IgD-negative memory B cell (primary cell): ENCODE results near the gene GJD2. TPM values are rescaled to one million over a fixed set of nuclear protein-coding genes. Genes with fewer than 3 reads are reported as not detected.

Source experiments
- H3K27ac Mint-ChIP-seq, 3 donors: one replicate each; pipeline ENCODE4 v1.8.0; 2020 to 2022; ENCODE audit warnings: mild to moderate bottlenecking in 3 of 3, mixed read lengths in 3 of 3, moderate library complexity in 1 of 3
- H3K27me3 Mint-ChIP-seq: one replicate; pipeline ENCODE4 v1.8.0; 2021; ENCODE audit warnings: mixed read lengths
- H3K36me3 Mint-ChIP-seq: one replicate; pipeline ENCODE4 v1.8.0; 2020; ENCODE audit warnings: mild to moderate bottlenecking, mixed read lengths
- H3K4me1 Mint-ChIP-seq, 3 donors: one replicate each; pipeline ENCODE4 v1.8.0; 2020 to 2022; ENCODE audit warnings: mixed read lengths in 3 of 3, mild to moderate bottlenecking in 1 of 3
- H3K4me3 Mint-ChIP-seq, 4 donors: one replicate each; pipeline ENCODE4 v1.8.0; 2020 to 2022; ENCODE audit warnings: mild to moderate bottlenecking in 4 of 4, mixed read lengths in 4 of 4, moderate library complexity in 3 of 4
- H3K9me3 Mint-ChIP-seq, 3 donors: one replicate each; pipeline ENCODE4 v1.8.0; 2020 to 2021; ENCODE audit warnings: mixed read lengths in 3 of 3, mild to moderate bottlenecking in 1 of 3
- polyA plus RNA-seq: library from polyadenylated mRNA; unstranded; fragments of 300-500 nt; fragmentation: Illumina TruSeq; gene quantifications from one replicate; pipeline ENCODE4 v1.2.3, GENCODE V29; 2021

GJD2 gene
- polyA plus RNA-seq, 1 donor from 2014 or later: not detected

- Mint-ChIP-seq H3K9me3 (peaks cover 0 to 2% (median 0%) of the 10 kb centered on the region in 3 donors), H3K4me3 (no peak overlapping the region), H3K36me3 (no peaks in the 10 kb centered on the region), H3K4me1 (no peaks in the 10 kb centered on the region), H3K27me3 (peaks cover 3% of the 10 kb centered on the region), H3K27ac (no peak overlapping the region)
Observed at GRCh38 chr15:34786206-34786605, 31.4 kb upstream of the GJD2 start.

DNA sequence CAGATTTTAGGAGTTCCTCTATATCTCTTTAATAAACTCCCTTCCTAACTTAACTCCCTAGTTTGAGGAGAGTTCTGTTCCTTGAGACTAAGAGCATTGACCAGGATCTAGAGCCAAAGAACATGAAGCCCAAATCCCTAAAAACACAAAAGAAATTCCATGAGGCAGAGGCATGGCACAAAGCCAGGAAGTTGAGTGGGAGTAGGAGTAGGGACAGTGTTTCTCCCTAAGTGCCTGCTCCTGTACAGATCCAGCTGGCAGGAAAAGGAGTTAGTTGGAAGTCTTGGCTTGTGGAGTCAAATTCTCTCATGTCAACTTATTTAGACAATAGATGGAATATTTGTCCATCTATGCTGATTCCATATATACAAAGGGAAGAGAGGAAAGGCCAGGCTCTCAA lies 29.2 kb upstream of the GJD2 start:
- Mint-ChIP-seq H3K4me3 (no peak overlapping the region), H3K9me3 (peaks cover 0 to 13% (median 4%) of the 10 kb centered on the region in 3 donors), H3K27me3 (peaks cover 3% of the 10 kb centered on the region)

DNA sequence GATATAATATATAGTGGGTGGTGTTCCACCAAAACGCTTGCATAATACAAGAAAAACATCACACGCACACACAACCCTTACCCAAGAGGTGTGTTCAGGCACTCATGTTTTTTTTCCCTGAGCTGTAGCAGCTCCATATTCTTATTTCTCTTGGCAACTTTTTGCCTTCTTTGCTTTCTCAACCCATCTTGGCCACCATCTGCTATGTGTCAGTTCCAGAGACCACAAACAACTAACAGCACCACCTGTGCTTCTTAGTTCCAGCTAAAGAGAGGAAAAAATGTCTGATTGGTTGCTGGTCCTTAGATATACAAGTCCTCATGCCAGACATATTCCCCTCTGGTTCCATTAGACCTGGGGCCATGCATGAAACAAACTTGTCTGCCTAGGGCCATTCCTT lies 28.6 kb upstream of the GJD2 start:
- Mint-ChIP-seq H3K27ac (no peak overlapping the region), H3K27me3 (peaks cover 3% of the 10 kb centered on the region), H3K4me3 (no peak overlapping the region), H3K36me3 (no peaks in the 10 kb centered on the region), H3K4me1 (no peaks in the 10 kb centered on the region), H3K9me3 (peaks cover 0 to 13% (median 4%) of the 10 kb centered on the region in 3 donors)

More for the DNA sequence above, 29.2 kb upstream of the GJD2 start:
- Mint-ChIP-seq H3K4me1 (no peaks in the 10 kb centered on the region), H3K27ac (no peak overlapping the region), H3K36me3 (no peaks in the 10 kb centered on the region)

GRCh38 chr15:34782901-34783300 lies 28.1 kb upstream of the GJD2 start:
- Mint-ChIP-seq H3K4me3 (no peak overlapping the region), H3K9me3 (peaks cover 0 to 13% (median 4%) of the 10 kb centered on the region in 3 donors), H3K4me1 (no peaks in the 10 kb centered on the region), H3K36me3 (no peaks in the 10 kb centered on the region), H3K27me3 (peaks cover 3% of the 10 kb centered on the region), H3K27ac (no peak overlapping the region)

DNA sequence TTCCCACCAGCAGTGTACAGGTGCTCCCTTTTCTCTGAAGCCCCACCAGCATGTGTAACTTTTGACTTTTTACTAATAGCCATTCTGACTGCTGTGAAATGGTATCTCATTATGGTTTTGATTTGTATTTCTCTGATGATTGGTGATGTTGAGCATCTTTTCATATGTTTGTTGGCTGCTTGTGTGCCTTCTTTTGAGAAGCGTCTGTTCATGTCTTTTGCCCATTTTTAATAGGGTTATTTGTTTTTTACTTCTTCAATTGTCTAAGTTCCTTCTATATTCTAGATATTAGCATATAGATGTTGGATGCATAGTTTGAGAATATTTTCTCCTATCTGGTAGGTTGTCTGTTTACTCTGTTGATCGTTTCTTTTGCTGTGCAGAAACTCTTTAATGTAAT lies 25.9 kb upstream of the GJD2 start:
- Mint-ChIP-seq H3K9me3 (peaks cover 0 to 13% (median 4%) of the 10 kb centered on the region in 3 donors), H3K27ac (no peak overlapping the region), H3K36me3 (no peaks in the 10 kb centered on the region), H3K4me3 (no peak overlapping the region), H3K4me1 (no peaks in the 10 kb centered on the region), H3K27me3 (peaks cover 3% of the 10 kb centered on the region)

GRCh38 chr15:34776606-34777105 lies 21.9 kb upstream of the GJD2 start:
- no peaks in the 10 kb centered on the region for H3K36me3 Mint-ChIP-seq
- H3K27me3 Mint-ChIP-seq: peaks cover 10% of the 10 kb centered on the region
- H3K4me3 Mint-ChIP-seq: no peak overlapping the region
- H3K27ac Mint-ChIP-seq: no peak overlapping the region
- H3K9me3 Mint-ChIP-seq: peaks cover 0 to 13% (median 4%) of the 10 kb centered on the region in 3 donors
- no peaks in the 10 kb centered on the region for H3K4me1 Mint-ChIP-seq

GRCh38 chr15:34773917-34774316 lies 19.1 kb upstream of the GJD2 start:
- Mint-ChIP-seq H3K9me3 (no peaks in the 10 kb centered on the region), H3K4me1 (peaks cover 0 to 2% (median 0%) of the 10 kb centered on the region in 3 donors), H3K4me3 (no peak overlapping the region), H3K27me3 (peaks cover 10% of the 10 kb centered on the region), H3K27ac (no peak overlapping the region), H3K36me3 (no peaks in the 10 kb centered on the region)

DNA sequence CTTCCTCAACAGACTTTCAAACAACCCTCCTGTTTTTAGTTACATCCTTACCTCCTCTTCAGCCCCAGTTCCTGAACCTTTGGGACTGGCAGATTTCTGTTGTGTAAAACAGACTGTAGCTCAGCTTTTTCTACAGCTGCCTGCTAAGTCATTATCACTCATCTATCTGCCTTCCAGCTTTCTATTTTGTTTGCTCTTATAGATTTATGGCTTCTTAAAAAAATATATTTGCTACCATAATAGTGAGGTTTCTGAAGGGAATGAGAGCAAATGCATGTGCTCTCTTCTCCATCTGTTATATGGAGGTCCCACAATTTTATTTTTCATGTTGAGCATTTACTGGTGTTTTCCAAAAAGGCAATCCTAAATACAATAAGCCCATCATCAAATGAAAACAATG lies 18.2 kb upstream of the GJD2 start:
- Mint-ChIP-seq H3K27ac (no peak overlapping the region), H3K9me3 (no peaks in the 10 kb centered on the region), H3K4me1 (peaks cover 0 to 2% (median 0%) of the 10 kb centered on the region in 3 donors), H3K27me3 (peaks cover 10% of the 10 kb centered on the region), H3K36me3 (no peaks in the 10 kb centered on the region), H3K4me3 (no peak overlapping the region)

DNA sequence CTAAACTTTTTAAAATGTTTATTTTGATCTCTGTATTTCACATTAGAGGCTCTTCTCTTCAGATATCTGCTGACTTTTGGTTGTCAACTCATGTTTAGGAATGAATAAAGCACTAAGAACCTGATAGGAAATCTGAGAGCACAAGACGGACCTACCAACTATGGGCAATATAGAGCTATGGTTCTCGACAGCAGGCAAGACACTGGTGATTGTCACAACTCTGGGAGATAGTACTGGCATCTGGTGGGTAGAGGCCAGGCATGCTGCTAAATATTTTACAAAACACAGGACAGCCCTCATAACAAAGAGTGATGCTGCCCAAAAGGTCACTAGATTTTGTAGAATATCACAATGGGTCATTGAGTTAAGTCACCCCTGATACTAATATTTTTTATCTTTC lies 17.5 kb upstream of the GJD2 start:
- Mint-ChIP-seq H3K9me3 (no peaks in the 10 kb centered on the region), H3K27me3 (peaks cover 10% of the 10 kb centered on the region), H3K4me3 (no peak overlapping the region), H3K27ac (no peak overlapping the region), H3K36me3 (no peaks in the 10 kb centered on the region), H3K4me1 (peaks cover 0 to 2% (median 0%) of the 10 kb centered on the region in 3 donors)

DNA sequence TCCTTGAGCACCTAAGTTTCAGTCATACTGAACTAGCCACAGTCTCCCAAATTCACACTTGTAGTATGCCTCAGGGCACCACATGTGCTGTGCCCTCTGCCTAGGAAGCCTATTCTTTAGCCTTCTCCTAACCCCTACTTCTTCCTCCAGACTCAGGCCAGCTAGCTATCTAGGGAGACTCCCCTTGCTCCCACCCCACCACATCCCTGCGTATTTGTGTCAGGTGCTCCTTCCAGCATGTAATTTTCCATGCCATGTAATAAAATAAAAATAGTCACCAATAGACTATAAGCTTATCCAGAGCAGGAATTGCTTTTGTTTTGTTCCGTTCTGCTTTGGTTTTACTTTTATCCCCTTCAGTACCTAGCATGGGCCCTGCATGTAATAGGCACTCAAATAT lies 14.9 kb upstream of the GJD2 start:
- Mint-ChIP-seq H3K36me3 (peaks cover 2% of the 10 kb centered on the region), H3K4me3 (no peak overlapping the region), H3K4me1 (peaks cover 0 to 2% (median 0%) of the 10 kb centered on the region in 3 donors), H3K9me3 (no peaks in the 10 kb centered on the region), H3K27me3 (peaks cover 6% of the 10 kb centered on the region), H3K27ac (no peak overlapping the region)

- Mint-ChIP-seq H3K27me3 (peaks cover 4% of the 10 kb centered on the region), H3K9me3 (no peaks in the 10 kb centered on the region), H3K27ac (no peak overlapping the region), H3K4me1 (peaks cover 0 to 2% (median 0%) of the 10 kb centered on the region in 3 donors), H3K4me3 (no peak overlapping the region), H3K36me3 (peaks cover 2% of the 10 kb centered on the region)
Observed at GRCh38 chr15:34768530-34768929, 13.7 kb upstream of the GJD2 start.

GRCh38 chr15:34765741-34766140 lies 10.9 kb upstream of the GJD2 start:
- Mint-ChIP-seq H3K4me1 (peaks cover 0 to 2% (median 0%) of the 10 kb centered on the region in 3 donors), H3K4me3 (no peak overlapping the region), H3K27me3 (no peaks in the 10 kb centered on the region), H3K27ac (no peak overlapping the region), H3K36me3 (peaks cover 2% of the 10 kb centered on the region), H3K9me3 (no peaks in the 10 kb centered on the region)

GRCh38 chr15:34760909-34761308 lies 6.1 kb upstream of the GJD2 start:
- Mint-ChIP-seq H3K4me3 (no peak overlapping the region), H3K27ac (no peak overlapping the region), H3K9me3 (no peaks in the 10 kb centered on the region), H3K27me3 (peaks cover 13% of the 10 kb centered on the region), H3K36me3 (no peaks in the 10 kb centered on the region), H3K4me1 (no peaks in the 10 kb centered on the region)

- peaks cover 0 to 3% (median 0%) of the 10 kb centered on the region in 3 donors for H3K4me1 Mint-ChIP-seq
- H3K36me3 Mint-ChIP-seq: no peaks in the 10 kb centered on the region
- H3K27ac Mint-ChIP-seq: no peak overlapping the region
- no peaks in the 10 kb centered on the region for H3K9me3 Mint-ChIP-seq
- H3K27me3 Mint-ChIP-seq: peaks cover 20% of the 10 kb centered on the region
- no peak overlapping the region for H3K4me3 Mint-ChIP-seq
Observed at GRCh38 chr15:34759992-34760391, 5.2 kb upstream of the GJD2 start.

DNA sequence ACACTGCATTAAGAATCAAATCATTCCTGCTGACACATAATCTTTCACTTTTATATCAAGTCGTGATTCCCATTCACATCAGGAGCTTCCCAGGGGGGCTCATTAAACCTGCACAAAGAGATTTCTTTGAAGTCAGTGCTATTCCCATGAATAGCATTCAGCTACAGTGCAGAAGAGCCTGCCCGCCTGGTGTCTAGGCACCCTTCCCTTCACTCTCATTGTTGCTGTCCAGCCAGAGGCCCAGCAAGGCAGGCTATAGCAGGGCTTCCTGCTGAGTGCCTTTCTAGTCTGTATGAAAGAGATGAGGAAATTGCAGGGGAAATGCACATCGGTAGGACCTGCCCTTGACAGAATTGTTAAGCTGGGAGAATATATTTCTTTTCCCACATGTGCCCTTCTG lies 4.5 kb upstream of the GJD2 start:
- Mint-ChIP-seq H3K36me3 (no peaks in the 10 kb centered on the region), H3K4me1 (peaks cover 0 to 3% (median 0%) of the 10 kb centered on the region in 3 donors), H3K4me3 (no peak overlapping the region), H3K27ac (no peak overlapping the region), H3K27me3 (peaks cover 20% of the 10 kb centered on the region), H3K9me3 (no peaks in the 10 kb centered on the region)

- peaks cover 33% of the 10 kb centered on the region for H3K27me3 Mint-ChIP-seq
- peaks cover 0 to 3% (median 2%) of the 10 kb centered on the region in 3 donors for H3K9me3 Mint-ChIP-seq
- H3K4me3 Mint-ChIP-seq: no peak overlapping the region
- no peak overlapping the region for H3K27ac Mint-ChIP-seq
- H3K4me1 Mint-ChIP-seq: peaks cover 0 to 3% (median 0%) of the 10 kb centered on the region in 3 donors
- H3K36me3 Mint-ChIP-seq: peaks cover 3% of the 10 kb centered on the region
Observed at GRCh38 chr15:34757262-34757661, 2.5 kb upstream of the GJD2 start.
